GM21529 (cell line): ENCODE measurements around the gene PPP2R3B.
A peak's percentile ranks its signal among the peaks of the same experiment; 100 is the strongest.
"Not testable (repeated sequence)": the region's sequence is repeated elsewhere in the genome, so short reads cannot be mapped to it uniquely, and the experiment has no call there.

Experiments
- ATAC-seq: cut with Tn5 transposase; IDR thresholded peaks from one replicate; pipeline ENCODE4 v1.9.1; 2021; ENCODE audit not compliant: unreplicated experiment

The PPP2R3B gene

DNA sequence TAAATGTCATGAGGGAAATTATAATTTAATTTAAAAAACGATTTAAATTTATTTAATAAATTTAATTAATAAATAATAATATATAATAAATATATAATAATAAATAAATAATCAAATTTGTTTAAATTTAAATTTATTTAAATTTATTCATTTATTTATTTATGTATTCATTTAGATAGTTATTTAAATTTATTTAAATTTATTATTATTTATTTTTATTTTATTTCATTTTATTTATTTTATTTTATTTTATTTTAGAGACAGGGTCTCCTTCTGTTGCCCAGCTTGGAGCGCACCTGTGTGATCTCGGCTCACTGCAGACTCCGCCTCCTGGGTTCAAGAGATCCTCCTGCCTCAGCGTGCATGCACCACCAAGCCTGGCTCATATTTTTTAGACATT is 18.4 kb upstream of the PPP2R3B start:
- ATAC-seq, result no peak

DNA sequence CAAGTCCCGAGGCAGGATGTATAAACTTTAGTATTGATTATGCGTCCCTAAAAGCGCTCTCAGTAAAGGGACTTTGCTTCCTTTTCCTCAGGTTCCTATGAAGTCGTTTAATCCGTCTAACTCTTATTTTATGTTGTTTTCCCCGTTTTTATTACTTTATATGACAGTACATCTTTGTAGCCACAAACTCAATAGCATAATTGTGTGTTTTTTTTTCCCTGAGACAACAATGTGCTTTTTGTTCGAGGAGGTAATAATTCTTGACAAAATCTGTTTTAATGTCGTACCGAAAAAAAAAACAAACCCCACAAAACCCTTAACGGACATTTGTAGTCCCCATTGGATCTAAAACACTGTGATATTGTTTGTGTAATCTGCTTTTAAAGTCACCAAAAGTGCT is 17.9 kb upstream of the PPP2R3B start:
- ATAC-seq, result no peak

DNA sequence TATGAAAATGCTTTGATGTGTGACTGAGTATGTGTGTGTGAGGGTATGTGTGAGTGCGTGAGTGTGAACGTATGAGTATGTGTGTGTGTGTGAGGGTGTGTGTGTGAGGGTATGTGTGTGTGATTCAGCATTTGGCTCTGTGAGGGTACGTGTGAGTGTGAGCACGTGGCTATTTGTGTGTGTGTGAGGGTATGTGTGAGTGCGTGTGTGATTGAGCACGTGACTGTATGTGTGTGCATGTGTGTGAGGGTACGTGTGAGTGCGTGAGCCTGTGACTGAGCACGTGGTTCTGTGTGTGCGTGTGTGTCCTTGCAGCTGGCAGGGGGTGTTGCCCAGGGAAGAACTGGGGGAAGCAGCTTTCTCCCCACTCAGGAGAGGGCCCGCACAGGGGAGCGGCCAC is 16.1 kb upstream of the PPP2R3B start:
- ATAC-seq, result no peak

DNA sequence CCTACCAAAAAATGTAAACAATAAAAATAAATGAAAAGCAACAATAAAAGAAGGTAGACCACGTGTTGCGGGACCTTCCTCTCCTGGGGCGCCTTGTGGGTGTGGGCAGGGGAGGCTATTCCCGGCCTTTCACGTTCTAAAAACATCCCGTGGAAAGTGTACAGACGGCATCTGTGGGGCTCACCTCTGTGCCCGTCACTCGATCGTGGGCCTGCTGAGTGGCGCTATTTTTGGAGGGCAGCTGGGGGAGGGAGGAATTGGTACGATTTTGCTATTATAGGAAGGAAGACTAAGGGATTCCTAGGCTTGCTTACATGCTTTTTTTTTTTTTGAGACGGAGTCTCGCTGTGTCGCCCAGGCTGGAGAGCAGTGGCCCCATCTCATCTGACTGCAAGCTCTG is 13.6 kb upstream of the PPP2R3B start:
- no peak for ATAC-seq

DNA sequence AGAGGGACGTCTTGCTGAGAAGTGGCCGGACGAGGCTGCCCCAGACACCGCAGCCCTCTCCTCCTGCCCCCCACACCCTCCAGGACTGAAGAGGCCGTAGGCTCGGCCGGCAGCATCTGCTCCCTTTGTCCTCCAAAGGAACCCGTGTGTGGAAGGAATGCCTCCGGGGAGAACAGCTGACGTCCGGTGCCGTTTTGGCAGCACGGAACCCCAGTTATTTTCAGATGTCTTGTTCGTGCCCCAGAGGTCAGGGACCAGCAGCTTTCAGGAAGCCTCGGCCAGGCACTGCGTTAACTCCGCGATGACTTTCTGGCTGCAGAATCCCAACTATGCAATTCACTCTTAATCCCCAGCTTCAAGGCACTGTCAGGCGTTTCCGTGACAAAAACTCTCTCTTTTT is 10.9 kb upstream of the PPP2R3B start:
- no peak for ATAC-seq

DNA sequence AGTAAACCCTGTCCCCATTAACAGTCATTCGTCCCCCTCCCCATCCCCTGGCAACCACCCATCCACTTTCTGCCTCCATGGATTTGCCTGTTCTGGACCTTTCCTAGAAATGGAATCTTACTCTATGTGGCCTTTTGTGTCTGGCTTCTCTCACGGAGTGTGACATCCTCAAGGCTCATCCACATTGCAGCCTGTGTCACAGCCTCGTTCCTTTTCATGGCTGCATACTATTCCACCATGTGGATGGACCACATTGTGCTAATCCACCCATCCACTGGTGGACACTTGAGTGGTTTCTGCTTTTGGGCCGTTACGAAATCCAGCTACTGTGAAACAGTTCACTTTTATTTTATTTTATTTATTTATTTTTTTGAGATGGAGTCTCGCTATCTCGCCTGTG is 8.1 kb upstream of the PPP2R3B start:
- ATAC-seq, result no peak

DNA sequence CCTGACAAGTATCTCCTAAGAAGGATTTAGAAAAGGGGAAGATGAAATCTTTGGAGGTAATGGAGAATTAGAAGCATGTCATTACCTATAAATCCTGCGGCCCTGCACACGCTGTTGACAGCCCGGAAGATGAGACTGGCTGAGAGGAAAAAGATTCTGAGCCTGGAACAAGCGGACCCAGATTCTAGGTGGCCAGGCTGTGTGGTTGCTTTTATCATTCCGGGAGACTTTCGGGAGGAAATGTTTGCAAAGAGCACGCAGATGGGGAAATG is 5.8 kb upstream of the PPP2R3B start:
- ATAC-seq, result no peak

DNA sequence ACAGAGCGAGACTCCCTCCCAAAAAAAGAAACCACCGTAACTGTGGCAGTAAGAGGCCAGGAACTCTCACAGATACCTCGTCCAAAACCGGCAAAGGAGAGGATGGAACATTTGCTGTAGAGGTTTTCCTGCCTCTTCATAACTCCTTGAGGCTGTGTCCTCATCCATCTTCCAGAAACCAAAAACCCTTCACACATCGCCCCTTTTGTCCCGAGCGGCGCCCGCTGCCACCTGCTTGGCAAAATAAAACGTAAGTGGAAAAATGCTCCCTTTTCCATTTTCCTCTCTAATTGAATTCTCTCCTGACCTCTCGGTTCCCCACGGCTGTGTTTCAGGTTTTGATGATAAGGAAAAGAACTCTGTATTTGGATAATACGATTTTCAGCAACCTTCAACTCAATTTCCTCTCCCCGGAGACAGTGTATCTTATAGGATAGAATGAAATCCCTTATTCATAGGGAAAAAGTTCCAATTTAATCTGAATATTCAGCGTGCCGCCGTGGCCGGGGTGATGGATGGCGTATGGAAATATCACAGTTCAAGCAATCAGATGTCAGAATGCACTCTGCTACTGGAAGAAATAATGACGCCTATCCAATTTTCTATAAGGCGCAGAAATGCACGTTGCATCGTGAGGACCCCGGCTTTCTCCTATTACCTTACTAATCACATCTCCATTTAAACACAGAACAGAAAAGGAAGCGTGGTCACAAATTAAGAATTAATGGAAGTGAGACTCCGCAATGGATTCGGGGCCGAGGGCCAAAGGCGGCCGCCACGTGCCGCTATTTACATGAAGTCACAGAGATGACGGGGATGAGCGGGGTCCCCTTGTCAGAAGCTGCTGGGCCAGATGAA is 5.2 kb upstream of the PPP2R3B start:
- no peak for ATAC-seq

DNA sequence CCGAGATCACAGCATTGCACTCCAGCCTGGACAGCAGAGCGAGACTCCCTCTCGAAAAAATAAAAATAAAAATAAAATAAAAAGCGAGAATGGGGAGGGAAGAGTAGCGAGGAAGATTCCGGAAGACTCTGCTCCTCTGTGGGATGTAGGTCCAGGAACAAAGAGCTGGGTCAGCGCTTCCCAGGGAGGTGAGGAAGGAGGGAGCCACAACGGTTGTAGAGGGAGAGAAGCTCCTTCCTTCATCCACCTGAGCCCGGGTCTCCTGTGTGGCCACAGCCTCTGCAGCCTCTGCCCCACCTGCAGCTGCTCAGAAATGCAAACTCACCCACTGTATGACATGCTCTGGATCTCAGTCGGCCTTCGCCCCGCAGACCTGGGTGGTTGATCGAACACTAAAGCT is 3.8 kb upstream of the PPP2R3B start:
- ATAC-seq, result no peak

DNA sequence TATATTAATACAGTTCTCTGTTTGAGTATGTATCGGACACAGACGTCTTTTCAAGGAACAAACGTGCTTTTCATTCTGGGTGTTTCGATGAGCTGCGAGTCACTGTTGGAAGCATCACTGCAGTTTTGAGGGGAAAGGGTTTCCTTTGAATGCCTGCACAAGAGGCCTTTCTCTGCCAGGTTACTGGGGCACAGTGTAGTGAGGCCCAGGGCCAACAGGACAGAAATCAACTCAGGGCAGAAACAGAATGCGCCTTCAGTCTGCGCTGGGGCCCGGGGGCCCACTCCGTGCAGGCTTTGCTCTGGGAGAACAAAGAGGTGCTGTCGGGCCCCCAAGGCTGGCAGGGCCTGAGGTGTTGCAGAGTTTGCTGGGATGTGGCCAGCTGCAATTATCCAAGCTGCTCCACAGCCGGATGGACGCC is 2.3 kb upstream of the PPP2R3B start:
- ATAC-seq, result no peak

DNA sequence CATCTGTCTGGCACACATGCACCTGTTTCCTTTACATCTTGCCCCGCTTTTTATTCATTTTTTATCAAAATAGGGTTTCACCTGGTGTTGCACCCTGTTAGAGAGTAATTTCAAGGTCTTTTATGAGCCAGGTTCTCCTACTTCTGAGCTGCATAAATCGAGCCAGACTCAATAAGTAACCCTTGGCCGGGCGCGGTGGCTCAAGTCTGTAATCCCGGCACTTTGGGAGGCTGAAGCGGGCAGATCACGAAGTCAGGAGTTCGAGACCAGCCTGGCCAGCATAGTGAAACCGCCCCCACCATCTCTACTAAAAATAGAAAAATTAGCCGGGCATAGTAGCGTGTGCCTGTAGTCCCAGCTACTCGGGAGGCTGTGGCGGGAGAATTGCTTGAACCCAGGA is 1.0 kb upstream of the PPP2R3B start:
- ATAC-seq, result no peak

DNA sequence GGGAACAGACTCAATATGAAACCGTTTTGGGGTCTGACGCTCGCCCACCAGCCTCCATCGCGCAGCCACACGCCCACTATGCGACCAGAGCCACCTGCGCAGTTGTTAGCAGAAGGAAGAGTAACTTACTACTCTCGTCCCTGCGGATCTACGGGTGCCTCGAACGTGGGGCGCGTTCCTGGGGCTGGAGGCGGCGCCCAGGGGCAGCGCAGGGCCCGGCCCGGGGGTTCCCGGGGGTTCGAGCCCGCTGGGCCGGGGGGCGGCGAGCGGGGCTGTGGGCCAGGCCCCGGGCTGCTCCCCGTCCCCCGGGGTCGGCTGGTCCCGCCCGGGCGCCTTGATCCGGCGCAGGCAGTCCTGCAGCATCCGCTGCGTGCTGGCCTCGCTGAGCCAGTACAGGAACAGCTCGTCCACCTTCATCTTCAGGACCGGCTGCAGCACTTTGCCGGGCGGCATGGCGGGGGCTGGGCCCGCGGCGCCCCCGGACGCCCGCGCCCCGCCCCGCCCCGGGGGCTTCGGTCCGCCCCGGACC is 404 bp downstream of the PPP2R3B start:
- ATAC-seq, result peak; percentile 28

DNA sequence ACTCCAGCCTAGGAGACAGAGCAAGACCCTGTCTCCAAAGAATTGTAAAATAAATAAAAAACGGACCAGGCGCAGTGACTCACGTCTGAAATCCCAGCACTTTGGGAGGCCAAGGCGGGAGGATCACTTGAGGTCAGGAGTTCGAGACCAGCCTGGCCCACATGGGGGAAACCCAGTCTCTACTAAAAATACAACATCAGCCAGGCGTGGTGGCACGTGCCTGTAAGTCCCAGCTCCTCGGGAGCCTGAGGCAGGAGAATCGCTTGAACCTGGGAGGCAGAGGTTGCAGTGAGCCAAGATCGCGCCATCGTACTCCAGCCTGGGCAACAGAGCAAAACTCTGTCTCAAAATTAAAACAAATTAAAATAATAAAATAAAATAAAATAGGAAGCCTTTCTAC is 971 bp downstream of the PPP2R3B start:
- ATAC-seq, result not testable (repeated sequence)

DNA sequence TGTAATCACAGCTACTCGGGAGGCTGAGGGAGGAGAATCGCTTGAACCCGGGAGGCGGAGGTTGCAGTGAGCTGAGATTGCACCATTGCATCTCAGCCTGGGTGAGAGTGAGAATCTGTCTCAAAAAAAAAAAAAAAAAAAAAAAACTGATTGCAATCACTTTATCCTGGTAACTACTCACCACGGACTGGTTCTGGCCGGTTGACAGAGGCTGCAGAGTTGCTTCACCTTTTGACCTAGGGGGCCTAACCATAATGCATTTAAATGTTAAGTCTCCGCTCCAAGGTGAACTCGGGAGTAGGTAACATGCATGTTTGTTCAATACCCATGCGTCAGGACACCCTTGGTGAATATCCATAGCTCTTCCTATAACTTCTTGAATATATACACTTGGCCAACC is 1.8 kb downstream of the PPP2R3B start:
- ATAC-seq, result no peak

DNA sequence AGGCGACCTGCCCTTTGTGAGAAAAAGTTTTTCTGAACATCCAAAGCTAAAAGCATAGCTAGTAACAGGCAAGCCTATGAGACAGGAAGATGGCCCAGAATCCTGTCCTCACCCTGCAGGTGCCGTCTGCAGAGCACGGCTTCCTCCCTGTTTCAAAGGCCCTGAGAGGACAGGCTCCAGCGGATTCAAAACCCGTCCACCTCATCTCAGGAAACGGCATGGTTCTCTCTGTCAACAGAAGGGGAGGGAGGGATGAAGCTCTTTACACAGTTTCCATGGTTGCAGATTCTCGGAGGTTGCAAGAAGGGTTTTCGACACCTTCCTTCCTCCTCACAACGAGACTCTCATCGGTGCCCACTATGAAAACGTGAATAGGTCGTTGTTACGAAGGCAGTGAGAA is 8.3 kb downstream of the PPP2R3B start:
- no peak for ATAC-seq

DNA sequence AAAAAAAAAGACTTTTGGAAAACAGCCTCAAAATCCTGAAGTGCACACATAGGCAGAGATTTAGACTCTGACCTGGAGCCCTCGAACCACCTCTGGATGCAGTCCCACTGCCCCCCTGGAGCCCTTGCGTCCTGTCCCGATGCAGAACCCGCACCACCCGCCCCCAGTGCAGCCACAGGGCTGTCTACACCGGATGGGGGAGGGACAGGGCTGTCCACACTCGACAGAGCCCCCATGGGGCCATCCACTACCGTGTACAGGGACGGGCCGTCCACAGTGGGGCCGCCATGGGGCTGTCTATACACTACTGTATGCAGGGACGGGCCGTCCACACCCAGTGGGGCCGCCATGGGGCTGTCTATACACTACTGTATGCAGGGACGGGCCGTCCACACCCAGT is 10.5 kb downstream of the PPP2R3B start:
- ATAC-seq, result not testable (repeated sequence)

DNA sequence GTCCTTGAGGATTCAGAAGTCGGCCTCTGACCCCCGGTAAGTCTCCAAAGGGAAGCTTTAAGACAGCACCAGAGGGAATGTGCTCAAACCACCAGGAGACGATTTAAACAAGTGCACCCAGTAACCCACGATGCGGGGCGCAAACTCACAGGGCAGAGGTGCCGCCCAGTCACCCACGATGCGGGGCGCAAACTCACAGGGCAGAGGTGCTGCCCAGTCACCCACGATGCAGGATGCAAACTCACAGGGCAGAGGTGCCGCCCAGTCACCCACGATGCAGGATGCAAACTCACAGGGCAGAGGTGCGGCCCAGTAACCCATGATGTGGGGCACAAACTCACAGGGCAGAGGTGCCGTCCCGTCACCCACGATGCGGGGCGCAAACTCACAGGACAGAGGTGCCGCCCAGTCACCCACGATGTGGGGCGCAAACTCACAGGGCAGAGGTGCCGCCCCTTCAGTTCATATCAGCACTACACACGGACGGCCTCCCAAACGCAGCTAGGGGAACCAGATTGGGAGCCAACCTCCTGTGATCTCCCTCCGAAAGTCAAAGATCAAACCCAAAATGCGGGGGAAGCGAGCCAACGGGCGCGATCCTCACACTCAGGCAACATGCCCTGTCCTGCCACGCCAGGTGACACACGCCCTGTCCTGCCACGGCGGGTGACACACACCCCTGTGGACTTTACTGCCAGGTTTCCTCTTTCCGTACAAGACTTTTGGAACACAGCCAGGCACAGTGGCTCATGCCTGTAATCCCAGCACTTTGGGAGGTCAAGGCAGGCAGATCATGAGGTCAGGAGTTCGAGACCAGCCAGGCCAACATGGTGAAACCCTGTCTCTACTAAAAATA is 11.3 kb downstream of the PPP2R3B start:
- no peak for ATAC-seq

DNA sequence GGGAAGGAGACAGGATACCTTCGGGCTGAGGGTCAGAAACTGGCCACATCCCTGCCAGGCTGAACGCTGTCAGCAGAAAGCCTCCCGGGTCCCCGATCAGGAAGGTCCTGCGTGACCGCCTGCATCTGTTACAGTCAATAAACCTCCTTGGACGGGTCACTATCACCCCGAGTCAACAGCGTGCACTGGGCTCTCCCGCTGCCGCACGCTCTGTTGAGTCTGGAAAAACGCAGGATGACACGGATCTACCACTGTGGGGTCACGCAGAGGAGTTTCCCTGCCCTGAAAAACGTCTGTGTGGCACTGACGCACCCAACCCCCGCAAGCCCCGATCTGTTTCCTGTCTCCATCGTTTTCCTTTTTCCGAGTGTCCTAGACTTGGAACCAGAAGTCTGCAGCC is 12.1 kb downstream of the PPP2R3B start:
- no peak for ATAC-seq

DNA sequence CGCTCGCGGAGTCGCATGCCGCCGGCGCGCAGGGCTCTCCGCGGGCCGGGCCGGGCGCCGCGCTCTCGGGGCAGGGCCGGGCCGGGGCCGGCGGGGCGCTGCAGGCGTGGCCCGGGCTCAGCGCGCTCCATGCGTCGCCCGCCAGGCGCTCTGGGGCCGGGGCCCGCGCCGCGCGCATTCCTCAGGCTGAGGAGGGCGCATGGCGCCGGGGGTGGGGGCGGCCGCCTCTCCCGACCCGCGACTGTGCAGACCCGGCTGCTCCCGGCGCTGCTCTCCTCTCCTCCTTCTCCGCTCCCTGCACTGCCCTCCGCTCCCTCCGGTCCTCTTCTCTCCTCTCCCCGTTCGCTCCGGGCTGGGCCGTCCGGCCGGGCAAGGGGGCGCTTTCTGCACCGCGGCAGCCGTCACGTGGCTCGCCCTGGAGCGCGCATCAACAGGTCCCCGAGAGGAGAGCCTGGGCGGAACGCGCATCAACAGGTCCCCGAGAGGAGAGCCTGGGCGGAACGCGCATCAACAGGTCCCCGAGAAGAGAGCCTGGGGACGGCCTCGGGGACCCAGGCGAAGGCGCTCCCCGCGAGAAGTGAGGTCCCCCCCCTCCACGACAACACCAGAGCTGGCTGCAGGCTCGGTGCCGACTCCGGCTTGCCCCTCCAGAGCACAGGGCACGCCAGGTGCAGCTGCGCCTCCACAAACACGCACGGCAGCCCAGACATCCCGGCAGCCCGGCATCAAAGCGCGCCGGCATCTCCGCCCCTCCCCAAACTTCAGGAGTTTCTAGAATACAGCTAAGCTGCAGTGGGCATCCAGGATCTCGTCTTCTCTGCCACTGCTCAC is 12.9 kb downstream of the PPP2R3B start:
- no peak for ATAC-seq

DNA sequence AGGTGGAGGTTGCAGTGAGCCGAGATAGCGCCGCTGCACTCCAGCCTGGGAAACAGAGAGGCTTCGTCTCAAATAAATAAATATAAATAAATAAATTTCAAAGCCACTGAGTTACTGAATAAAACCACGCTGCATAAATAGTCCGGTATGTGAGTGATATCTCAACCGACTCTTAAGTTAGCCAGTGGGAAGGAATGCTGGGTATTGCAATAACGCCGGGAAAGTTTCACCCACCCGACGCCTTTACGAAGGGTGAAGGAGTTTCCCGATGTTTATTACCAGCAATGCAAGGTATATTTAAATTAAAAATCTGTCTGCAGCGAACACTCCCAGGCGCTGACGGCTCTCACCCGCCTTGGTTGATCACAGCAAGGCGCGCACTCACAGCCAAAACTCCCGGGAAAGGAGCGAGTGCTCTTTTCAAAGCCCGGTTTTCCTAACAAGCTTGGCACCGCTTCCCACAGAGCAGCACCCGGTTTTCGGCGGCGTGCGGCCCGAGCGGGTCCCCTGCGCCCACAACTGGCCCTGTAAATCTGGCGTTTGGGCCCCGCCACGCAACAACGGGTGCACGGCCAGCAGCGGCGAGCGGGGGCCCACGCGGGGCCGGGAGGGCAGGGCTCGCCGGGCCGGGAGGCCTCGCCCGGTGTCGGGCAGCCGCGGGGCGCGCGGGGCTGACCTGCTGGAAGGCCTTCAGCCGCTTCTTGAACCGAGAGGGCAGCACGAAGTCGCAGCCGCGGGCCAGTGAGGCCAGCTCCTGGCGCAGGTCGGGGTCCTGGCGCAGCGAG is 13.7 kb downstream of the PPP2R3B start:
- no peak for ATAC-seq

DNA sequence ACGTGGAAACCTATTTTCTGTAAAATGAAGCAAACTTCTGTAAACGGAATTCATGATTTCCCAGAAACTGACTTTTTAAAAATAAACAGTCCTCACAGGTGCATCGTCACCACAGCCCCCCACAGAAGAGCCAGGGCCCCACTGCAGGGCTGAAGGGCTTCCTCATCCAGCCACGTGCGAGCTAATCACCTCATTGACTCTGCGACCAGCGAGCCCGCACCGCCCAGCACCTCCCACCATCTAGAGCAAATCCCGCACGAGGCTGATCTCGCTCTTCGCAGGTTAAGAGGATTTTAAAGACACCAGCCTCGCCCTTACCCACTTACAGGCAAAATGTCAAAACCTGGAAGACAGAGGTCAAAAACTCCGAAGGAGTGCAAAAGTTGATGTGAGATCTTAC is 14.8 kb downstream of the PPP2R3B start:
- no peak for ATAC-seq
